Ishikawa (cell line): ENCODE results near the gene GNB5.

Experiments used
- CEBPB ChIP-seq: IDR thresholded peaks from 2 replicates; pipeline ENCODE4 v1.6.1; 2012
- CREB1 ChIP-seq: IDR thresholded peaks from 2 replicates; pipeline ENCODE4 v1.6.1; 2012; ENCODE audit warnings: low read depth
- EGR1 ChIP-seq: IDR thresholded peaks from 2 replicates; pipeline ENCODE4 v1.6.1; 2012
- EP300 ChIP-seq: IDR thresholded peaks from 2 replicates; pipeline ENCODE4 v1.6.1; 2012; ENCODE audit warnings: borderline replicate concordance
- FOXM1 ChIP-seq: IDR thresholded peaks from 2 replicates; pipeline ENCODE4 v1.6.1; 2012; ENCODE audit warnings: low read depth, borderline replicate concordance
- NFIC ChIP-seq: IDR thresholded peaks from 2 replicates; pipeline ENCODE4 v1.6.1; 2012
- RAD21 ChIP-seq: IDR thresholded peaks from 2 replicates; pipeline ENCODE4 v1.6.1; 2012; ENCODE audit warnings: low read depth
- TAF1 ChIP-seq: IDR thresholded peaks from 2 replicates; pipeline ENCODE4 v1.6.1; 2012; ENCODE audit warnings: low read depth, mild to moderate bottlenecking
- TCF12 ChIP-seq: IDR thresholded peaks from 2 replicates; pipeline ENCODE4 v1.6.1; 2012; ENCODE audit warnings: low read depth
- TEAD4 ChIP-seq: IDR thresholded peaks from 2 replicates; pipeline ENCODE4 v1.6.1; 2012
- USF1 ChIP-seq: IDR thresholded peaks from 2 replicates; pipeline ENCODE4 v1.6.1; 2012
- YY1 ChIP-seq: IDR thresholded peaks from 2 replicates; pipeline ENCODE4 v1.6.1; 2012; ENCODE audit warnings: low read depth
- ZBTB7A ChIP-seq: IDR thresholded peaks from 2 replicates; pipeline ENCODE4 v1.6.1; 2012; ENCODE audit warnings: low read depth
- TF ChIP-seq, protein P1 (sequence below): IDR thresholded peaks from 2 replicates; pipeline ENCODE4 v1.6.1; 2012; ENCODE audit warnings: low read depth, mild to moderate bottlenecking
- TF ChIP-seq, protein P2 (sequence below): IDR thresholded peaks from 2 replicates; pipeline ENCODE4 v1.6.1; 2012

Gene GNB5

DNA sequence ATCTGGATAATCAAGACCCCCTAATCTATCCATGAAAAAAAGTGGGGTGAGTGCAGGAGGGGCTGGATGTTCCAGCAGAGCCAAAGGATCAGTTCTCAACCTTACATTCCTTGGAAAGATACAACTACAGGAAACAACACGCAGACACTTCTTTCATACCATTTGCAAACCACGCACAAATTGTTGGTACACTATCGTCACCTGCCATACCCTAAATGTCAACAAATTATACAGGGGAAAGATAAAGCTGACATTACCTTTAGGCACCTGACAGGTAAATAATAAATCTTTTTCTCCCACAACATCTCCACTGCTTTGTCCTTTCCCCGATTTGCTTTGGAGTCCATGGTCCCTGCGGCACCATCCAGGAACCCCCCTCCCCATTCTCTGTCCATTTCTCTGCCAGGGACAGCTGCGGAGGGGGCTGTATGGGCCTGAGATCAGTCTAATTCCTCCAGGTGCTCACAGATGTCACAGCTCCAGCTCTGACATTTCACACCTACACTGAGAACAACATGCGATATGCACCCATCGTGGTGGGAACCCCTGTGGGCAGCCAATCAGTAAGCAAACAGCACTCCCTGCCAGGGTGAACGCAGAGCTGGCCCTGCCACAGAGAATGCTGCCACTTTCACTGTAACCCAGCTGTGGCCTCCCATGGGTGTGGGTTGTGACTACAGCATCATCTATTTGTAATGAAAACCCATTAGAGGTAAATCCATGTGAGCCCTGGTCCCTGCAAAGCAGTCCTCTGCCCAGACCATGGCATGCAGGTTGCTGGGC lies 41.0 kb downstream of the GNB5 start:
- TF ChIP-seq CREB1 (no peak), EGR1 (no peak), EP300 (no peak), FOXM1 (no peak), ZBTB7A (no peak), RAD21 (no peak), TAF1 (no peak), CEBPB (no peak), USF1 (no peak), TCF12 (no peak), TEAD4 (no peak)
- TF ChIP-seq, protein P1, sequence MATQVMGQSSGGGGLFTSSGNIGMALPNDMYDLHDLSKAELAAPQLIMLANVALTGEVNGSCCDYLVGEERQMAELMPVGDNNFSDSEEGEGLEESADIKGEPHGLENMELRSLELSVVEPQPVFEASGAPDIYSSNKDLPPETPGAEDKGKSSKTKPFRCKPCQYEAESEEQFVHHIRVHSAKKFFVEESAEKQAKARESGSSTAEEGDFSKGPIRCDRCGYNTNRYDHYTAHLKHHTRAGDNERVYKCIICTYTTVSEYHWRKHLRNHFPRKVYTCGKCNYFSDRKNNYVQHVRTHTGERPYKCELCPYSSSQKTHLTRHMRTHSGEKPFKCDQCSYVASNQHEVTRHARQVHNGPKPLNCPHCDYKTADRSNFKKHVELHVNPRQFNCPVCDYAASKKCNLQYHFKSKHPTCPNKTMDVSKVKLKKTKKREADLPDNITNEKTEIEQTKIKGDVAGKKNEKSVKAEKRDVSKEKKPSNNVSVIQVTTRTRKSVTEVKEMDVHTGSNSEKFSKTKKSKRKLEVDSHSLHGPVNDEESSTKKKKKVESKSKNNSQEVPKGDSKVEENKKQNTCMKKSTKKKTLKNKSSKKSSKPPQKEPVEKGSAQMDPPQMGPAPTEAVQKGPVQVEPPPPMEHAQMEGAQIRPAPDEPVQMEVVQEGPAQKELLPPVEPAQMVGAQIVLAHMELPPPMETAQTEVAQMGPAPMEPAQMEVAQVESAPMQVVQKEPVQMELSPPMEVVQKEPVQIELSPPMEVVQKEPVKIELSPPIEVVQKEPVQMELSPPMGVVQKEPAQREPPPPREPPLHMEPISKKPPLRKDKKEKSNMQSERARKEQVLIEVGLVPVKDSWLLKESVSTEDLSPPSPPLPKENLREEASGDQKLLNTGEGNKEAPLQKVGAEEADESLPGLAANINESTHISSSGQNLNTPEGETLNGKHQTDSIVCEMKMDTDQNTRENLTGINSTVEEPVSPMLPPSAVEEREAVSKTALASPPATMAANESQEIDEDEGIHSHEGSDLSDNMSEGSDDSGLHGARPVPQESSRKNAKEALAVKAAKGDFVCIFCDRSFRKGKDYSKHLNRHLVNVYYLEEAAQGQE: no peak

- TF ChIP-seq YY1: no peak
- no peak for TF ChIP-seq EP300
These were observed 42.8 kb downstream of the GNB5 start for GRCh38 chr15:52148403-52148802.

DNA sequence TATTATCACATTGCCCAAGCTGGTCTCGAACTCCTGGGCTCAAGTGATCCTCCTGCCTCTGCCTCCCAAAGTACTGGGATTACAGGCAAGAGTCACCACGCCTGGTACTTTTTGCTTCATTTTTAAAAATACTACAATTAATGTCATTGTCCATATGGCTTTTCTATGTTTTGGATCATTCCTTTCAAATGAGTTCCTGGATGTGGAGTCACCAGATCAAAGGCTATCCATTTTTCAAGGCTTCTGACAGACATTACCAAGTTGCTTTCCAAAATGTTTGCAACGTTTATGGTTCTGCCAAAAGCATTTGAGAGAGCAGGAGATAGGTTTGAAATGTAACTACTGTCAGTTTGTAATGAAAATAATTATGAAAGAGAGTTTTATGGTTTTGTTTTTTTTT lies 44.4 kb downstream of the GNB5 start:
- TF ChIP-seq FOXM1: no peak
- no peak for TF ChIP-seq EP300

- no peak for TF ChIP-seq TEAD4
- TF ChIP-seq FOXM1: no peak
- TF ChIP-seq TCF12: no peak
- no peak for TF ChIP-seq CREB1
- TF ChIP-seq CEBPB: no peak
- TF ChIP-seq USF1: no peak
- TF ChIP-seq, protein P1: no peak
- no peak for TF ChIP-seq EGR1
- TF ChIP-seq, protein P2, sequence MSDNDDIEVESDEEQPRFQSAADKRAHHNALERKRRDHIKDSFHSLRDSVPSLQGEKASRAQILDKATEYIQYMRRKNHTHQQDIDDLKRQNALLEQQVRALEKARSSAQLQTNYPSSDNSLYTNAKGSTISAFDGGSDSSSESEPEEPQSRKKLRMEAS: no peak
- TF ChIP-seq TAF1: no peak
- TF ChIP-seq EP300: no peak
- TF ChIP-seq RAD21: no peak
- TF ChIP-seq NFIC: no peak
- TF ChIP-seq YY1: no peak
- no peak for TF ChIP-seq ZBTB7A
These were observed 44.9 kb downstream of the GNB5 start for GRCh38 chr15:52146261-52146660.

- no peak for TF ChIP-seq USF1
- TF ChIP-seq, protein P2: no peak
- TF ChIP-seq, protein P1: no peak
- no peak for TF ChIP-seq NFIC
- no peak for TF ChIP-seq CREB1
- TF ChIP-seq RAD21: no peak
- TF ChIP-seq EGR1: no peak
- TF ChIP-seq FOXM1: no peak
- TF ChIP-seq ZBTB7A: no peak
- no peak for TF ChIP-seq EP300
- TF ChIP-seq YY1: no peak
- TF ChIP-seq TCF12: no peak
- no peak for TF ChIP-seq TAF1
- no peak for TF ChIP-seq TEAD4
- TF ChIP-seq CEBPB: no peak
These were observed 46.5 kb downstream of the GNB5 start for GRCh38 chr15:52144656-52145178.
